Measurements from ENCODE around the gene LRIG1.

The LRIG1 gene

GRCh38 chr3:66486202-66486601, 14.6 kb downstream of the LRIG1 start:
- DNase-seq: no peak

GRCh38 chr3:66485291-66485968, 15.4 kb downstream of the LRIG1 start:
- DNase-seq: no peak

GRCh38 chr3:66484106-66484844, 16.5 kb downstream of the LRIG1 start:
- DNase-seq: no peak

- no peak for DNase-seq
Observed at GRCh38 chr3:66483409-66483906, 17.4 kb downstream of the LRIG1 start.

- no peak for DNase-seq
Observed at GRCh38 chr3:66483006-66483405, 17.8 kb downstream of the LRIG1 start.

- DNase-seq: no peak
Observed at GRCh38 chr3:66482018-66482404, 18.8 kb downstream of the LRIG1 start.

GRCh38 chr3:66481071-66482017, 19.5 kb downstream of the LRIG1 start:
- peak in 1 of 2 donors; percentile 30 for DNase-seq

GRCh38 chr3:66480666-66481065, 20.2 kb downstream of the LRIG1 start:
- peak; percentile 16 to 69 for DNase-seq

GRCh38 chr3:66479532-66479947, 21.3 kb downstream of the LRIG1 start:
- no peak for DNase-seq

GRCh38 chr3:66478960-66479359, 21.9 kb downstream of the LRIG1 start:
- no peak for DNase-seq

- no peak for DNase-seq
Observed at GRCh38 chr3:66477856-66478255, 23.0 kb downstream of the LRIG1 start.

GRCh38 chr3:66476852-66477381, 23.9 kb downstream of the LRIG1 start:
- no peak for DNase-seq

GRCh38 chr3:66475386-66476020, 25.3 kb downstream of the LRIG1 start:
- DNase-seq: no peak

GRCh38 chr3:66473692-66474091, 27.1 kb downstream of the LRIG1 start:
- no peak for DNase-seq

GRCh38 chr3:66473181-66473580, 27.6 kb downstream of the LRIG1 start:
- DNase-seq: no peak

GRCh38 chr3:66472313-66473134, 28.3 kb downstream of the LRIG1 start:
- peak in 1 of 2 donors; percentile 26 for DNase-seq

GRCh38 chr3:66470956-66471686, 29.7 kb downstream of the LRIG1 start:
- no peak for DNase-seq

- DNase-seq: no peak
Observed at GRCh38 chr3:66470285-66470684, 30.5 kb downstream of the LRIG1 start.

GRCh38 chr3:66469220-66469640, 31.6 kb downstream of the LRIG1 start:
- no peak for DNase-seq

- no peak for DNase-seq
Observed at GRCh38 chr3:66467996-66468735, 32.7 kb downstream of the LRIG1 start.
